HG03108 (cell line): ENCODE data around the gene ITPR1.
"Not testable (repeated sequence)": the region's sequence is repeated elsewhere in the genome, so short reads cannot be mapped to it uniquely, and the experiment has no call there.

Source experiments
- ATAC-seq: cut with Tn5 transposase; IDR thresholded peaks from one replicate; pipeline ENCODE4 v1.9.1; 2021; ENCODE audit warnings: moderate library complexity; ENCODE audit not compliant: unreplicated experiment

ITPR1 gene

DNA sequence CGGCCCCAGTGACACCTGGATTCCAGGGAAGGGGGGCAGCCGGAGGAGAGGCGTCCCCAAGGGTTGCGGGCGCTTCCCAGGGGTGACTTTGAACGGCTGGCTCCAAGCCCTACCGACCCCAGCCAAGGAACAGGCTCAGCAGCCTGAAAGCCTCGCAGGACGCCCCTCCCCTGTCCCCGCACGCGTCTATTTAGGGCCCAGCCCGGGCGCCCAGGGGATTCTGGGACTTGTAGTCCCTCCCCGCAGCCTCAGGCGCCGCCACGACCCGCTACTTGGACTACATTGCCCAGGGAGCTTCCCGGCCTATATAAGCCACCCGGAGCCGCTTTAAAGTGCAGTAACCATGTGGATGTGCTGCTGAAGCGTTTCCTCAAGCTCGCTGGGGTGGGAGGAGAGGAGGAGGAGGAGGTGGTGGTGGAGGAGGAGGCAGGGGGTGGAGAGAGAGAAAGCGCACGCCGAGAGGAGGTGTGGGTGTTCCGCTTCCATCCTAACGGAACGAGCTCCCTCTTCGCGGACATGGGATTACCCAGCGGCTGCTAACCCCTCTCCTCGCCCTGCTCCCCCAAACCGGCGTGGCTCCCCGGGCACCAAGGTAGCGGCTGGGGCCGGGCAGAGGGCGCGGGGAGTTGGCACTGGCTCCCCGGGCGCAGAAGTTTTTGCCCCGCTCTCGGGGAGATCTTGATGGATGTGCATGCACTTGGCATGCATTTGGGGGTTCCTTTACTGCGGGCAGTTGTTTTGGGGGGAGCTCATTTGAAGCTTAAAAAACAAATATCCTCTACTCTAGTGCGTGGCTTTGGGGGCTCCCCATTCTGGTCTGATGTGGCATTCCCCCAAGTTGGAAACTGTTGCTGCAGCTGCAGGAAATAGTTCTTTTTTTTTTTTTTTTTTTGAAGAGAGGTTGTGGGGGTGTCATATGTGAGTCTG is at the start of gene ITPR1:
ITPR1 (plus strand) TSS at position 335 of the 927 bp plus-strand sequence. CDS start 23,144 bp downstream, outside the sequence.
- peak; percentile 94 for ATAC-seq

DNA sequence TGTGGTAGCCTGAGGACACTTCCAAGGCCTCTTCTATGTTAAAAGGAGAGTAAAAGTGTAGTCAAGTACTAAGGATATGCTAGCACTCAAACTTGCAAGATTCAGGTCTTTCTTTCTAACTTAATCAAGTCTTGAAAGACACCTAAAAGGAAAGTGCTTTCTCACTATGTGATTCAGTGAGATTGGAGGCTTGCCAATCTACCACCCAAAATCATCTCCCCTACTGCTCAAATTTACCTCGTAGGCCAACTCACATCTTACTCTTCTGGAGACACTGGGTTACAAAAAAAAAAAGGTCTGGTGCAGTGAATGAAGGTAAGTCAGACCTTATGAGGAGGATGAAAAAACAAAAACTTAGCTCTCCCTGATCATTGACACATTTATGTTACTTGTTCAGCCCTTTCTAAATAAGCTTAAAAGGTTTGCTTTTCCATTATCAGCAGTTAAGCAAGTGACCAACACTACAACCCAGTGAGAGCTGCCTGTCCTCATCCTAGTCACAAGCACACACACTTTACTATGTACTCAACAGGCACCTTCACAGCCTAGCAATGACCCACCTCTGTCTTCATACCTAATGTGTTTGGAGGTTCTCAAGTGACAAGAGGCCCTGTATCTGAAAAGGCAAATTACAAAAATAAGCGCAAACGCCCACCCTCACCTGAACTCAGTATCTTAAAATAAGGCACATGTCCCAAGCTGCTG is 45.7 kb upstream of the ITPR1 start:
- no peak for ATAC-seq

DNA sequence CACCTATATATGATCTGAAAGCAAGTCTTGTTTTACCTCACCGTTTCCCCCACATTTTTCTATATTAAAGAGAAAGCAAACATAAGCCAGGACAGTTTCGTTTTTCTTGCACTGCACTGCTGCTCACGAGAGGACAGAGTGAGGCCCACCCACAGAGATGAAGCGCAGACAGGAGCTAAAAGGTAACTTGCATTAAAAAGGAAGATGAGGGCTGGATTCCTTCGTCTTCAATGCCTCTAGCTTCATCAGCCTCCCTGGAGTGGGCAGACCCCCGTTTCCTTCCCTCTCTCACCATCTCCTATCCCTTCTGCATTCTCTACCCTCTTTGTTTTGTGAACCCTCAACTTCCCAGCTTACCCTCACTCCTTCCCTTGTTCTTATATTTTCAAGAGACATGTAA is 45.0 kb upstream of the ITPR1 start:
- ATAC-seq, result no peak

DNA sequence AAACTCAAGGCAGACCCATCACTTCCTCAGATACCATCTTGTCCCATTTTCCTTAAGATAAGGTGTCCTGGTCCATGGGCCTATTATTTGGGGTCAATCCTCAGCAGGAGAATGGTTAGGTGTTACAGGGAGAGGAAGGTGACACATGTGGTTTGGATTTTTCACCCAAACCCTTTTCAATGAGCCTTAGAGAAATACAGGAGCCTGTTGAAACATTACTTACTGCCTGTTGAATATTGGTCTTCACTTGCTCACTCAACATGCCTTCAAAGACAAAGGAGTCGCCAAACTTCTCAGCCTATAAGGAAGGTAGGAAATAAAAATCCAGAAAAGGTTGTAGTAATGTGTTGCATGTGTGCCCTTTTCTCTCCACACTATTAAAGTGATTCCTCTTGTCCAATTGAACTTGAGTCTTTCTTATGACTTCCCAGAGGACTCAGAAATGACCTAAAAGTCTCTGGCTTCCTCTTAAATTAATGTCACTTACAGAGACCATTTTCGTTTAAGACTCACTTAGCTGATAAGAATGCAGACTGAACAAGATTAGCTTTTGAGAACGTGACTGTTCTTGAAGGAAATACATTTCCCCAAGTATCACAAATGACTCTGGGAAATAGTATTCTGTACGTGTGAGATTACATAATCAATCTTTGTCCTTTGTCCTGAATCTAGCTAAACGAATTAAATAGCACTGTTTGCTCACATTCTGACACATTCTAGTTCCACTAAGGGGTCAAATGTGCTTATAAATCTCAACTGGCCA is 43.9 kb upstream of the ITPR1 start:
- ATAC-seq, result no peak

DNA sequence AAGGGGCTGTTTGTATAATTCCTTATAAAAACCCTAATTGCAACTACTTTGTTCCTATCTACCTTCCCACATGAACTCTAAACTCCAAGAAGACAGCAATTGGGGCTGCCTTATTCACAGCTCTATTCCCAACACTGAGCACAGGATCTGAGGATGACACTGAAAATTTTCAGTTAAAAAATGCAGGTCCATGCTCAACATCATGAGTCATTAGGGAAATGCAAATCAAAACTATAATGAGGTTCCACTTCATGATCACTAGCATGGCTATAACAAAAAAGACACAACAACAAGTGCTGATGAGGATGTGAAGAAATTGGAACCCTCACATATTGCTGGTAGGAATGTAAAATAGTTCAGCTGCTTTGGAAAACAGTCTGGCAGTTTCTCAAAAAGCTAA is 39.0 kb upstream of the ITPR1 start:
- ATAC-seq, result no peak

DNA sequence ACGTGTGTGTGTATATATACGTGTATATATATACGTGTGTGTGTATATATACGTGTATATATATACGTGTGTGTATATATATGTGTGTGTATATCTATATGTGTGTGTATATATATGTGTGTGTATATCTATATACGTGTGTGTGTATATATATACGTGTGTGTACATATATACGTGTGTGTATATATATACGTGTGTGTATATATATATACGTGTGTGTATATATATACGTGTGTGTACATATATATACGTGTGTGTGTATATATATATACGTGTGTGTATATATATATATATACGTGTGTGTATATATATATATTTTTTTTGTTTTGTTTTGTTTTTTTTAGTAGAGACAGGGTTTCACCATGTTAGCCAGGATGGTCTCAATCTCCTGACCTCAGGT is 36.4 kb upstream of the ITPR1 start:
- not testable (repeated sequence) for ATAC-seq

DNA sequence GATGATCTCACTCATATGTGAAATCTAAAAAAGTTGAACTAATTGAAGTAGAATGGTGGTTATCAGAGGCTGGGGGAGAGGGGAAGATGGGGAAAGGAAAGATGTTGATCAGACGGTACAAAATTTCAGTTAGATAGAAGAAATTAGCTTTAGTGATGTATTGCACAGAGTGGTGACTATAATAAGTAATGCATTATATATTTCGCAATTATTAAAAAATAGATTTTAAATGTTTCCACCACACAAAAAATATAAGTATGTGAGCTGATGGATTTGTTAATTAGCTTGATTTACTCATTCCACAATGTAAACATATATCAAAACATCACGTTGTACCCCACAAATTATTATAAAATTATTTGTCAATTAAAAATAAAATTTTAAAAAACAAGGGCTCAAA is 34.2 kb upstream of the ITPR1 start:
- no peak for ATAC-seq

DNA sequence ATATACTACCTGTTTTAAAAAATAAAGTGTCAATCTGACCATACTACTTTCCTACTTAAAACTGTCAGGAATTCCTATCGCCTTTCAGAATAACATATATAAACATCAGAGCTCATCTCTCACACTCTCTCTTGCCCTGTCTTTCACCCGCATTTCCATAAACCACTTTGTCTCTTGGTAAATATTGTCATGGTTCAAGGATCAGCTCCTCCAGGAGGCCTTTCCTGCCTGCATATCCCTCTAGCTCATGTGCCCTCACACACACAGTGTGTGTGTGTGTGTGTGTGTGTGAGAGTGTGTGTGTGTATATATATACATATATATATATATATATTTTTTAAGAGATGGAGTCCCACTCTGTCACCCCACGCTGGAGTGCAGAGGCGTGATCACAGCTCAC is 32.8 kb upstream of the ITPR1 start:
- no peak for ATAC-seq

DNA sequence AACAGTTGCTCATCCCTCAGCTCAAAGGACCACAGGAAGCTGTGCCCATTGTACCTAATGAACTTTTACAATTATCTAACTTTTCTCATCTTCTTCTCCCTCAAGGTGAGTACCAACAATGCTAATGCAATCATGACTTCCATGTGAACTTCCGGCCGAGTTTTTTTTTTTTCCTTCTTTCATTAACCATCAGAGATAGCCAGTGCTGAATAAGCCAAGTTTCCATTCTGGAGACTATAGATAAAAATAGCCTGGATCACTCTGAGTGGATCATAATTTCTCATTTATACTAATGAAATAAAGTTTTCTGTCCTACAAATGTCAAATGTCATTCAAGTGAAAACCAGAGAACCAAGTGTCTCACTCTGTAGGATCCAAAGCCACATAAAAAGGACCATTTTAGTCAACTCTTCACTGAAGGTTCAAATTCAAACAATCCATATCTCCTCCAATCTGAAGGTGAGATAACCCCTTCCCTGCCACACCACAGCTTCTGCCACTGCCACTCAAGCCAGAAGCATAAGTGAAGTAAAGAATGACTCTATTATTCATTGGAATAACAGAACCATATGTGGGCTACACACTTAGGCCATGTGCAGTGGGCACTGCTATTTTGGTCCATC is 31.6 kb upstream of the ITPR1 start:
- no peak for ATAC-seq

DNA sequence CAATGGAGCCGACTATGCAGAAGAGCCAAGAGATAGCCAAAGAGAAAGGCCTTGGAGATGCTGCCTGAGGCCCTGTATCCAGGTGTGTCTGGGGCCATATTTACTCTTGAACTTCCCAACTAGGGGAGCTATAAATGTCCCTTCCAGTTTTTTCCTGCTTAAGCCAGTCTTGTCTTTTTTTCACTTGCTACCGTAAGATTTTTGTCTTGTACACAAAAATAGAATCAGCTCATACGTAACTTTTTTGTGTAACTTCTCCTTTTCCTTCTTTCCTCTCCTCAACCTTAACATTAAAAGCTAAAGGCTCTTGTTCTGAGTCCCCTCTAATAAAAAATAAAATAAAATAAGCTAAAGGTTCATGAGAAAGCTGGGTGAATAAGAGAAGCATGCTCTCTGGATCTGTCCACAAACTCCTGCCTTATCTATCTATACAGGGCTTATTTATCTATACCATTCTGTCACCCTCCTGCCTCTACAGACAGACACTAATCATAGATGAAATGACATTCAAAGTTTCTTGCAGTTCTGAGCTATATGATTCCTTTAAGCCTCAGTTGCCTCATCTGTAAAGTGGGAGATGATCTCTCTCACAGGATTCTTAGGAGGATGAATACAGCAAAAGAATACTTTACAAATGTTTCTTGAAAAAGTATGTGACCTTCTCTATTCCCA is 30.6 kb upstream of the ITPR1 start:
- ATAC-seq, result no peak

DNA sequence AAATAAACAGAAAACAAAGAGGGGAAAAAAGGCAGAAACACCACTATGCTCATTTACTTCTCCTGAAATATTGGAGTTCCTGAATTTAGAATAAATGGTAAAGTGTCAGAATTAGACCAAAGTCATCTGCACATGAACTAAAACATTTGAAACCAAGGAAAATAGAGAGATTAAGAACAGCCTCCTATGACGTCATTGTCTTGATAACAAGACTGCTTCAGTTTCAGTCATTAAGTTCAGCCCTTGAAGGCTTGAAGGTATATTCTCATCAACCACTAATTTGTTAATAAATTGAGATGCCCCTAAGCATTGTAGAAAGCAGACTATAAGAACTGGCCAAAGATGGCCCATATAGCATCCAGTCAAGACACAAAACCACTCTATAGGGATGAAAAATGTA is 28.6 kb upstream of the ITPR1 start:
- no peak for ATAC-seq

DNA sequence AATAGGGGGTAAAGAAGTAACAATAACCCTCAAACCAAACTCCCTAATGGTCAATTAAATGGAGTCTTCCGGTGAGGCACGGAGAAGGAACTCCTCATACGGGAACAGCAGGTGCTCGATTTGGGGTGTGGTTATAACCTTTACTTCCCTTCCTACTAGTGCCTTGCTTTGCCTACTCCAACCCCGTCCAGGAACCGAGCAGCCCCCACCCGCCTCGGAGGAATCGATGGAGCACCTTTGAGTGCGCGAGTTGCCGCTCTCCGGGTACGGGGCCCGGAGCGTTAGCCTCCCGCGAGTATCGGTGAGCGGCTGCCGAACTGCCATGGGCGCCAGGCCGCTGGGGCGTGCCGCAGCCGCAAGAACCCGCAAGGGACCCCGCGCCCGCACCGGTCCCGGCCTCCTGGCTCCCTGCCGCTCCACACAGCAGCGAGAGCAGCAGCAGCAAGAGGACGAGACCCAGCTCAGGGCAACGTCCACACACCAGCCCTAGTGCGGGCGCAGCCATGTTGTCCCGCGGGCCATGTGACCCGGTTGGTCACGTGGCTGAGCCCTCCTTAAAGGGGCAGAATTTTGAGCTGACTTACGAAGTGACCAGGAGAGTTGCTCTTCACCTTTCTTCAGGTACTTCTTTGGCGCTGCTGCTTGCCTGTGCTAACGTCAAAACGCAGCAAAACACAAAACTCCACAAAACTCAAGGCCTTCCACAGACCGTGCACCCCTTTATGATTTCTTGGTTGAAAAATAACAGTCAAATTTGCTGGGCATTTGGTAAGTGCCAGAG is 26.2 kb upstream of the ITPR1 start, which contains the start of gene SUMF1:
SUMF1 (minus strand) TSS at position 529 of the 781 bp plus-strand sequence; CDS start at position 505, 24 bp downstream.
- ATAC-seq, result peak; percentile 100

DNA sequence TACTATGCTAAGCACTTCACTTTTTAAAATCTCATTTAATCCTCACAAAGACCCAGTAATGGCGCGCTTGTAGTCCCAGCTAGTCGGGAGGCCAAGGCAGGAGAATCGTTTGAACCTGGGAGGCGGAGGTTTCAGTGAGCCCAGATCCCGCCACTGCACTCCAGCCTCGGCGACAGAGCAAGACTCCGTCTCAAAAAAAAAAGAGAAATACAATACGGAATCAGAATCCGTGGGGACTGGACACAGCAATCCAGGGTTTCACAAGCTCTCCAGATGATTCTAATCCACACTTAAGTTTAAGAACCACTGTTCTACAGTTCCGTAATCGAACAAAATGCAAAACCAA is 25.7 kb upstream of the ITPR1 start:
- ATAC-seq, result no peak

DNA sequence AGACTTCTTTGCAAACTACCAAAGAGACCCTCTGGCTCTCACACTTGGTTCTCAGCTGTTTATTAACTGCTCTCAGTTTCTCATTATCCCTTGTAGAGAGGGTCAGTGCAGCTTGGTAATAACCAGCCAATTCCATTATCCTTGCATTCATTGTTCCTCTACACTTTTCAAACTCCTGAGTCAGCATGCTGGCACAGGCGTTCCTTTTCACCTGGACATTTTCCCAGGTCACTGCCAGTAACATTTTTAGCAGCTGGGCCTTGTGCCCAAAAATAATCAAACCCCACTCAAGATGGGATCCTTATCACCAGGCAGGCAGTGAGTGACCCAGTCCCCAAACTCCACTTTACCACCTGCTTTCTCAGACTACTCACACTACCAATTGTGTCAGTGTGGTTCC is 21.2 kb upstream of the ITPR1 start:
- no peak for ATAC-seq

DNA sequence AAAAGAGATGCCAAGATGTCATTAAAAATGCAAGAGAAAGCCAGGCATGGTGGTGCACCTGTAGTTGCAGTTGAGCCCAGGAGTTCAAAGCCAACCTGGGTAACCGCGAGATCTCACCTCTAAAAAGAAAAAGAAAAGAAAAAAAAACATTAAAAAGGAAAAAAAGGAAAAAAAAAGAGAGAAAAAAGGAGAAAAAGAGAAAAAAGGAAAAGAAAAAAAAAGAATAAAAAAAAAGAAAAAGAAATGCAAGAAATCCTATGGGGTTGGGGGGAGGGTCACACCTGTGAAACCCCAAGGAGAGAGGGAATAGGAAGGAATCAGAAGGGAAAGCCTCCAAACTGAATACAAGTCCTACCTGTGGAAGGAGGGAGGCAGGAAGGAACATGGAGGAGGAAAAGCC is 20.8 kb upstream of the ITPR1 start:
- no peak for ATAC-seq

DNA sequence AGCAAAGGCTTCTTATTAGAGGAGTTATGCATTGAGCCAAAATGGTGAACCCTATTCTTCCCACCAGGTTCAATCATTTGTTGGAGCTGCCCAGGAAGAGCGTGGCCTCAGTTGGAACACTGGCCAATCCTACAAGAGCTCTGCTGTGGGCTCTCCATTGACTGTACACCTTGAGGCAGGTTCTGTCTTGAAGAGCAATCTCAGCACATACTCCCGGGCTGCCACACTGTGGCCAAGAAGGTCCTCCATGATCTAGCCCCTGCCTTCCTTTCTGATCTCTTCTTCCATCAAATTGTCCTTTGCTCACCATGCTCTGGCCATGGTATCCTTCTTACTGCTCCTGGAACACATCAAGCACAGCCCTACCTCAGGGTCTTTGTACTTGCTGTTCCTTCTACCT is 20.4 kb upstream of the ITPR1 start:
- no peak for ATAC-seq

DNA sequence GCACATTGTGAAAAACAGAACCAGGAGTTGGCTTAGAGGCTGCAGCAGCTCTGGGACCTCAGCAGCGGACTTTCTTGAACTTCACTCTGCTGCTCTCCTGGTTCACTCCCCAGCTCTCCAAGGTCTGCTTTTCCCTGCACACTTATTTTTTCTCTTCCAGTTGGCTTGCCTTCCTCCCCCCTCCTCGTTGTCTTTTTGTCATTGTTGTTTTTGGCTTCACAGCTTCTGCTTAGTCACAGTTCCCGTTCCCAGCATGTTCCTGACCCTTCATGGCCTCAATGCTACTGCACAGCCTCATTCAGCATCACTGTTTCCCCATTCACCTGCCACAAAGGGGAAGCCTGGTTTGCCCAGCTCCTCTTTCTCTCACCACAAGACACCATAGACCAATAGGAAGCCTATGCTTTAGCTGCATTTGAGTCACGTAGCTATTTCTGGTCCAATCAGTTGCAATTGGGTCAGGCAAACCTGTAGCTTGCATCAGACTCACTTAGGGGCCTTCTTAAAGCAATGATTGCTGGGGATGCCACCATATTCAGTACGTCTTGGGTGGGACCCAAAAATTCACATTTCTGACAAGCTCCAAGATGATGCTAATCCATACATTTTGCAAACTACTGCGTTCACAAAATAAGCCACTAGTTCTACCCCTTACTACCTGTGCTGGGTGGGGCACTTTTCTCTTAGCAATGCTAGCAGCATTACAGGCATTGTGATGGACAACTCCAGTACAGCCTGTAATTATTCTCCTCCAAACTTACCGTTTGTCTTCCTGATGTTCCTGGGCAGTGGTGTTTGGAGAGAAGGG is 18.3 kb upstream of the ITPR1 start:
- ATAC-seq, result no peak

DNA sequence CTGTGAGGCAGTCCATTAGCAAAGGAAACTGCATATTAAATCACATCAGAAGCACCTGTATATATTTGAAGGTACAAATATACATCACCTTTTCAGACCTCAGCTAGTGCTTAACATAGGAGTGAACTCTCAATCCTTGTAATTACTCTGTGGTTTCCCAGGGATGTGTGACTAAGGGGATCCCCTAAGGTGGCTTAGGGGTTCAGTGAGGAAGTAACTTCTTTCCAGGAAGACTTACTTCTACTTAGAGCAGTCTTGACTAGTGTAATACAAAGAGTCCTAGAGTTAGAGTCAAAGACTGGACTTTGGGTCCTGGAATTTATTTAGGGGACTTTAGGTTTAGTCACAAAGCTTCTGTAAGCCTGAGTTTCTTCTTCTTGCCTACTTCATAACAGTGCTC is 17.3 kb upstream of the ITPR1 start:
- ATAC-seq, result no peak

DNA sequence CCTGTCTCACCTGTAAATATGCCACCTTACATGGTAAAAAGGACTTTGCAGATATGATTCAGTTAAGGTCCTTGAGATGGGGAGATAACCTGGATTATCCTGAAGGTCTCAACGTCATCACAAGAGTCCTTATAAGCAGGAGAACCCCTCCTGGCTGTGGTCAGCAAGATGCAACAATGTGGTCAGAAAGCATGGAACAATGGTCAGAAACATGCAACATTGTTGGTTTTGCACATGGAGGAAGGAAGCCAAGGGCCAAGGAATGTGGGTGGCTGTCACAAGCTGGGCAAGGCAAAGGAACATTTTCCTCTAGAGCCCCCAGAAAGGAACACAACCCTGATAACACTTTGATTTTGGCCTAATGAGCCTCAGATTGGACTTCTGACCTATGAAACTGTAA is 16.7 kb upstream of the ITPR1 start:
- ATAC-seq, result no peak
